Left hindlimb (tissue), 1 donor: ENCODE data around the gene ATP5ME.

Source experiments
- DNase-seq: peaks from one replicate; pipeline ENCODE4 v3.0.0-alpha.2; 2018

The ATP5ME gene

DNA sequence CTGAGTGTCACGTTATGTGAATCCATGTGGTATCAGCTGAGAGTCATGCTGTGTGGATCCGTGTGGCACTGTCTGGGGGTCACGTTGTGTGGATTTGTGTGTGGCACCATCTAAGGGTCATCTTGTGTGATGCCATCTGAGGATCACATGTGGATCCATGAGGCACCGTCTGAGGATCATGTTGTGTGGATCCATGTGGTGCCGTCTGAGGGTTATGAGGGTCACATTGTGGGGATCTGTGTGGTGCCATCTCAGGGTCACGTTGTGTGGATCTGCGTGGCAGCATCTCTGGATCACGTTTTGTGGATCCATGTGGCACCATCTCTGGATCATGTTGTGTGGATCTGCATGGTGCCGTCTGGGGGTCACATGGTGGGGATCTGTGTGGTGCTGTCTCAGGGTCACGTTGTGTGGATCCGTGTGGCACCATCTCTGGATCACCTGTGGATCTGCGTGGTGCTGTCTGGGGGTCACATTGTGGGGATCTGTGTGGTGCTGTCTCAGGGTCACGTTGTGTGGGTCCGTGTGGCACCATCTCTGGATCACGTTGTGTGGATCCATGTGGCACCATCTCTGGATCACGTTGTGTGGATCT, 41.8 kb downstream of the ATP5ME start:
- DNase-seq: no peak

DNA sequence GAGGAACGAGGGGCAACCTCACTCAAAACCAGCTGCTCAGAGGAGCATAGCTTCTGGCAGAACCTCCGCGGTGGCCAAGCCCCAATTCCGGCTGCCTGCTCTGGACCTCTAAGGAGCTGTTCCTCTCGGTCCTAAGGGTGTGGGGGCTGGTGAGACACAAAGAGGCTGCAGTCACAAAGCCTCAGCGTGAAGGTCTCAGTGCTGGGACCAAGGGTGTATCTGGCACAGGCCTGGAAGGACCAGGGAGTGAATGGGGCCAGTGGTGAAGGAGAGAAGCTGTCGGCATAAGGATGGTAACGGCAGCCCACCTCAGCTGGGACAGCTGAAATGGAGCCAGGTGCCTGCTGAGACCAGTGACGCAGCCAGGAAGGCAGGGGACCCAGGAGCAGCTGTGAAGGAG, 43.4 kb downstream of the ATP5ME start:
- DNase-seq: no peak

- DNase-seq: no peak
Observed at GRCh38 chr4:629915-630641, 44.0 kb downstream of the ATP5ME start.

GRCh38 chr4:629636-629914, 44.5 kb downstream of the ATP5ME start:
- DNase-seq: no peak

GRCh38 chr4:628821-629635, 45.0 kb downstream of the ATP5ME start:
- no peak for DNase-seq

- DNase-seq: no peak
Observed at GRCh38 chr4:628311-628741, 45.8 kb downstream of the ATP5ME start.

DNA sequence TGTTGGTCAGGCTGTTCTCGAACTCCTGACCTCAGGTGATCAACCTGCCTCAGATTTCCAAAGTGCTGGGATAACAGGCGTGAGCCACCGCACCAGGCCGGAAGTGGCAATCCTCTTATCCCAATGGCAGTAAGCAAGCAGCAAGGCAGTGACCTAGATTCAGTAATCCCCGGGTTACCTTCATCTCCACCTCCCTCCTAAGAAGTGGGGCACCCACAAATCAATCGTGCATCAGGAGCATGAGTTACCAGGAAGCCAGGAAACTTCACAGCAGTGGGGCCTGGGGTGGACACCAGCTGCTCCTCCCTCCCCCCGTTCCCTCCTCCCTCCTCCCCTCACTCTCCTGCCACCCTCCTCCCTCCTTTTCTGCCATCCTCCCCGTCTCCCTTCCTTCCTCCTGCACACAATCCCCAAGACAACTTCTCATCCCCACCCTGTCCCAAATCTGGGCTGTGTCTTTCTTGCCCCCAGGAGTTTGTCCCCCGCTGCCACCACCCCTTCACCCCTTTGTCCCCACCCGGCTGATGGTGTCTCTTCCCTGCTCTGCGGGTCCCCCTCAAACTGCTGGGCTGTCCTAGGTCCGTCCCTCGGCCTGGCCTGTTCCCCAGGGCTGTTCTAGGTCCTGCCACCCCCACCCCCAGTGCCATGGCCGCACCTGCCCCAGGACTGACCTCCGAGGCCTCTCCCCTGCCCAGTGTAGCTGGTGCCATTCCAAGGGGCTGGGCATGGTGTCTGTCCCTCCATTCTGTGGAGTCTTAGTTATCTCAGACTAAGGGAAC, 46.5 kb downstream of the ATP5ME start:
- DNase-seq: no peak

DNA sequence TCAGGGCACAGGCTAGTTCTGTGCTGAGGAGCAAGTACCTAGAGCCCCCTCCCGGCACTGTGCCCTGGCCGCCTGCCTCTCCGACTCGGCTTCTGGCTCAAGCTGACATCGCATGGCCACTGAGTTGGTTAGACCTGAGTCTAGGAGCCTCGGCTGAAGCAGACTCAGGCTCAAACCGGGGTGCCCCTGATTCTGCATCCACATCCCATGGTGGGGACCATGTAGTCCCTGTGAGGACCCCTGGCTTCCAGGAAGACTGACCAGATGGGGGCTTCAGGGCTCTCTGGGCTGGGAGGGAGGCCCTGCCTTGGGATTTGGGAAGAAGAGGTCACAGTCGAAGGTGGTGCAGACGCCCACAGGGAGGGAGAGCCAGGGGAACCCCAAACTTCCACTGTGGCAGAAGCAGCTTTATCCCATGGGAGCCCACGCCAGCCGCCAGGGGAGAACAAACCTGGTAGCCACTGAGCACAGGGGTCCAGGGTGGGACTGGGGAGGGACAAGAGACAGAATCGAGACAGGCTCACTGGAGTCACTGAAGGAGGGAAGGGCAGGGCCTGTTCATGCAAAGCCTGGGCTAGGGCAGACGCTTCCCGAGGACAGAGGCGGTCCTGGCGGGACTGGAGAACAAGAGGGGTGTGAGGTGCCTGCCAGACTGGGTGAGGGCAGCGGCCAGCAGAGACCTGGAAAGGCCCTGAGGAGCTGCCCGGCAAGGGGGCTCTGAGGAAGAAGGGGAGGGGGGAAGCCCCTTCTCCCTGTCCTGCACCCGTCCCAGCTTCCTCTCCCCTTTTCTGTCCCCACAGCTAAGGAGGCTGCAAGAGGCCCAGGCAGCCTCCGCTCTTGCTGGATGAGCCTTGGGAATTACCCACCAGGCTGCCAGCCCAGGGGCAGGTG, 47.6 kb downstream of the ATP5ME start:
- DNase-seq: no peak

GRCh38 chr4:625631-626161, 48.4 kb downstream of the ATP5ME start:
- DNase-seq: no peak

DNA sequence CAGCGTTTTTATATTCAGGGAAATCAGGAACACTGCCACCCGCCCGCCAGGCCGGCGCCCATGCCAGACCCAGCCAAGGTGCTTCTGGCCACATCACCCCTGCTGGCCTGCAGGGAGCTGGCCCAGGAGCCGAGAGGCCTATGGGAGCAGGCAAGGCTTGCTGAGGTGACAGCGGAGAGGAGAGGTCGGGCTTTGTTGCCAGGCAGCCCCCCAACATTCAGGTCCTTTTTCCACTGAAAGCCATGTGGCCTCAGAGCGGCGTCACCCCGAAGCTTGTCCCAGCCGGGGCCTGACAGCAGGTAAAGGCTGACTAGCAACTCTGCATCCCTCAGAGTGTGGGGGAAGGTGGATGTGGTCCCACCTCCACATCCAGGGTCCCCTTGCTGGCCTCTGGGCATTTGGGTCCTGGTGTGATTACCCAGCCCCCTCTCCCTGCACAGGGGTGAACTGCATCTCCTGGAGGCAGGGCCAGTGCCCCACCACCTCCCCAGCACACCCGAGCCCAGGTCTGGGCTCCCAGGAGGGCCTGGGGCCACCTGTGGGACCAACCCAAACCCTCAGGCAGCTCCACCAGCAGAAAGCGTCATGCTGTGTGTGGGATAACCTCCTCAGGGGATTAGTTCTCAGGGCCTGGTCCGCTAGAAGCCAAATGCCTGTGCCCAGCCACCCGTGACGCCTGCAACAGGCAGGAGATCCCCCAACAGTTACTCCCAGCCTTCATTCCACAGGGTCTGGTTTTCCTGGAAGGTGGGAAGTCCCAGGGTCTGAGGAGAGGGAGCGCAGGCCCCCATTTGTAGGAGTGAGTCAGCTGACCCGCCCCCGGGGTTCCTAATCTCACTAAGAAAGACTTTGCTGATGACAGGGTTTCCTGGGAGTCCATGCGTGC, 49.1 kb downstream of the ATP5ME start, which contains the start of gene PDE6B:
Gene PDE6B, plus strand, starts transcription at position 869 of the 886 bp plus-strand sequence. CDS start 54 bp downstream, outside the sequence.
- no peak for DNase-seq

GRCh38 chr4:623914-624566, 50.0 kb downstream of the ATP5ME start:
- DNase-seq: no peak

DNA sequence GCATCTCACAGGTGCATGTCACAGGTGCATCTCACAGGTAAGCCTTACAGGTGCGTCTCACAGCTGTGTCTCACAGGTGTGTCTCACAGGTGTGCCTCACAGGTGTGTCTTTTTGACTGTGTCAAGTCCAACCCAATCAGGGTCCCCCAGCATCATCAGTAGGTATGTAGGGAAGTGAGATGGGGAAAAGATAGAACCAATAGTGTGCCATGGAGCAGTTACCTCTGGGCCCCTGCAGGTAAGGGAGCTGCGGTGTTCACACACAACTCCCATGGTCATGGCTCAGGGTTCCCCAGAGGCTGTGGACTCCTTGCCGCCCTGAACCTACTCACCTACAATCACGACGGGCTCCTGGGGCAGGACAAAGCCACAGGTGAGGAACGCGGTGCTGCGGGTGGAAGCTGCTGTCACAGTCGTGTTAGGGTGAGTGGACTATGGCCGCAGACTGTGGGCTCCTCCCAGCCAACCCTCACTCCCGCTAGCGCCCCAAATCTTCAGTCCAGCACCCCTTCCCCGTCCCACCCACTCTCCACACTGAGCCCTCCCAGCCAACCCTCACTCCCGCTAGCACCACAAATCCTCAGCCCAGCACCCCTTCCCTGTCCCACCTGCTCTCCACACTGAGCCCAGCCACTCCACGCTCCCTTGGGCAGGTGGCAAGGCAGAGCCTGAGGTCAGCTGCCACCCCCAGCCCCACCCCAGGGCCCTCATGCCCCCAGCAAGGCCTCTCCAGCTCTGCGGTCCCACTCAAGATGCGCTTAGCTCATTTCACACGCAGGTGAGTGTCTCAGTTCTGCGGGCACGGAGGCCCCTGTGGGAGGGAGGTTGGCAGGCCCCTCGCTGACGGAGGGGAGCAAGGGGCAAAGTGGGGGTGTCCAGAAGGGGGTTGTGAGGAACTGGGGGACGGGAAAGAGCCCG, 50.8 kb downstream of the ATP5ME start:
- no peak for DNase-seq
